ENCODE data around the gene PTPRQ. TPM values are rescaled to one million over a fixed set of nuclear protein-coding genes. Genes with fewer than 3 reads are reported as not detected.
"Not testable (repeated sequence)": the region's sequence is repeated elsewhere in the genome, so short reads cannot be mapped to it uniquely, and the experiment has no call there.

PTPRQ gene
- total RNA-seq, 1 donor from 2014 or later = 0.49 TPM

- no peak for DNase-seq
These were observed 211.7 kb downstream of the PTPRQ start for GRCh38 chr12:80655751-80656150.

GRCh38 chr12:80659512-80660063 lies 215.6 kb downstream of the PTPRQ start:
- DNase-seq = no peak

- no peak for DNase-seq
These were observed 218.6 kb downstream of the PTPRQ start for GRCh38 chr12:80662586-80662985.

GRCh38 chr12:80670214-80670613 lies 226.2 kb downstream of the PTPRQ start:
- no peak for DNase-seq

- not testable (repeated sequence) for DNase-seq
These were observed 232.1 kb downstream of the PTPRQ start for GRCh38 chr12:80676042-80676636.

GRCh38 chr12:80676856-80677255 lies 232.8 kb downstream of the PTPRQ start:
- DNase-seq = no peak

- DNase-seq = no peak
These were observed 234.0 kb downstream of the PTPRQ start for GRCh38 chr12:80677994-80678393.

GRCh38 chr12:80679346-80680131 lies 235.5 kb downstream of the PTPRQ start:
- DNase-seq = no peak

GRCh38 chr12:80681287-80681686 lies 237.3 kb downstream of the PTPRQ start:
- no peak for DNase-seq

- no peak for DNase-seq
These were observed 237.8 kb downstream of the PTPRQ start for GRCh38 chr12:80681786-80682185.

- no peak for DNase-seq
These were observed 240.1 kb downstream of the PTPRQ start for GRCh38 chr12:80684077-80684495.

- no peak for DNase-seq
These were observed 246.1 kb downstream of the PTPRQ start for GRCh38 chr12:80690090-80690489.

- DNase-seq = no peak
These were observed 246.5 kb downstream of the PTPRQ start for GRCh38 chr12:80690513-80690912.

GRCh38 chr12:80692114-80692513 lies 248.1 kb downstream of the PTPRQ start:
- DNase-seq = no peak

GRCh38 chr12:80697270-80697887 lies 253.3 kb downstream of the PTPRQ start:
- no peak for DNase-seq

GRCh38 chr12:80698256-80698655 lies 254.2 kb downstream of the PTPRQ start:
- no peak for DNase-seq

GRCh38 chr12:80698847-80699542 lies 255.0 kb downstream of the PTPRQ start:
- no peak for DNase-seq

GRCh38 chr12:80700327-80700726 lies 256.3 kb downstream of the PTPRQ start:
- DNase-seq = no peak

GRCh38 chr12:80701388-80701787 lies 257.4 kb downstream of the PTPRQ start:
- DNase-seq = no peak

- no peak for DNase-seq
These were observed 259.1 kb downstream of the PTPRQ start for GRCh38 chr12:80702889-80703805.

GRCh38 chr12:80704420-80704819 lies 260.4 kb downstream of the PTPRQ start:
- DNase-seq = no peak
